ENCODE measurements around the gene CEP85L.

The CEP85L gene

DNA sequence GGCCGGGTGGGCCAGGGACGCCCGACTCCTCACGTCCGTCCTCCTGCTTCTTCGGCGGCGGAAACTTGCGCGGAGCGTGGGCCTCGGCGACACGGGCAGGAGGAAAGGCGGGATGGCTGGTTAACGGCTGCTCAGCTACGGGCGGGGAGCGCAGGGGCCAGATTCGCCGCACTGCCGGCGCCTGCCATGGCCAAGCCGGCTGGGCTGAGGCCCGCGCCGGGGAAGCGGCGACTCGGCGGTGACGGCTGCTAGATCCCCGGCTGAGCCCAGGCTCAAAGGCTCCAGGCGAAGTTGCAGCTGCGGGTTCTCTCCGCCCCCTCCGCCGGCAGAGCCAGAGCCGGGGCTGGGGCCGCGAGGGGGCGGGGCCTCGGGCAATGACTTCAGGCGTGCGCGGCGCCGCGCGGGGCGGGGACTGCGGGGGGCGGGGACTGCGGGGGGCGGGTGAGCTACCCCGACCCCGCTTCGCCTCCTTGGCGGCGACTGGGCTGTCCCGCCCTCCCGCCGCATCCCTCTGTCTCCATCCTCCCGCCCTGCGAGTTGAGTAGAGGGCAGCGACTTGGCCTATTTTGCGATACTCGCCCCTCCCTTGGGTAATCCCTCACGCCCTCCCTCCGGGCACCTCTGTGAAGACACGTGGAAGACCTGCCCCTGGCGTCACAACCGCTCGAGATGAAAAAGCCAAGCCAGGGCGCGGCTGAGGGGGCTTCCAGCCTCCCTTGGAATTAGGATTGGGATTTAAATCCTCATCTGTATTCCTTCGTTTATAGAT is at the start of gene CEP85L:
Gene CEP85L (minus strand): TSS at position 310 of the 769 bp plus-strand sequence. CDS start 322 bp downstream, outside the sequence.
- DNase-seq (ENCODE audit: low read depth in 2 of 2): peak; percentile 87

DNA sequence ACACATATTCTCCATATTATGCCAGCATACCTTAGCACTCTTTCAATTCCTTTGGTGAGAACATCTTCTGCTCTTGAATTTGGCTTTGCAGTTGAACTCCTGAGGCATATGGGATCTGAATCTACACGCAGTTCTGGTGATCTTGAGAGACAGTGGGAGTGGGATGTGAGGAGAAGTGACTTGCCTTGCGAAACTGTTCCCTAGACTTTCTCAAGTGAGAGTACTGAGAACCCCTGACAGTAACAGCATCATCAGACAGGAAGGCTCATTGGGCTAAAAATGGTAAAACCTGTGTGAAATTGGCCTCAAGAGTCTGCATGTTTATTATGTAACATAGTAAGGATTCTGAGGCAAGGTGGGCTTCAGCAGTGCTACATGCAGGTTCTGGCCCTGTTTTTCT is 49.1 kb upstream of the CEP85L start:
- DNase-seq (ENCODE audit: low read depth in 2 of 2): no peak

DNA sequence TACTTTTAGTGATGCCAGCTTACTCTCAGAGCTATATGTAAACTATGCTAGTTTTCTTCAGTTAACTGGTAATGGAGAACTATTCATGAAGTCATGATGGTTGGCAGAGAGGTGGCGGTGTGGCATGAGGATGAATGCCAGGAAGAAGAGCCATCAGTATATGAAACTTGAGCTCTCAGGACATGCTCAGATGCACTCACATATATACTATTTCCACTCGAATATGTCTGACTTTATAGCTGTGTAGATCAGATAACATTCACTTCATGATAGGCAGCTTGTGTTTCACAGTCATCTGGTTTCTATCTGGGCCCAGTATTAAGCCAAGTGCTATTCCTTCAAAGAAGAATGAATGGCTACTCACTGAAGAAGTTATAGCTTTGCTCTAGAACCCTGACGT is 46.2 kb upstream of the CEP85L start:
- DNase-seq (ENCODE audit: low read depth in 2 of 2): no peak

DNA sequence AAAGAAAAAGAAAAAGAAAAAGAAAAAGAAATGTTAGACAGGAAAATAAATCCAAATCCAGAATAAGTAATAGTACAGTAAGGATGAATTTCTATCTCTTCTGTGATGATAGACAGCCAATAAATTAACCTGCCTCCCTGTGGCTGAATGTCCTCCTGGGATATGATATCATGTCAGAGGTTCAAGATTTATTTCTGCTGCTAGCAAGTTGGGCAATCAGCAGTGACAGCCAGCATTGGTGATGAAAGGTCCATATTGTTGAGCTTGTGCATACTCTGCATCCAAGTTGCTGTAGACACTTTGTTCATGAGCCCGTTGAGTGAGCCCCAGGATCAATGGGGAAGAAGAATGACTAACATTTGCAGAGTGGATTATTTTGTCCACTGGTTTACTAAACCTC is 44.9 kb upstream of the CEP85L start:
- DNase-seq (ENCODE audit: low read depth in 2 of 2): no peak

DNA sequence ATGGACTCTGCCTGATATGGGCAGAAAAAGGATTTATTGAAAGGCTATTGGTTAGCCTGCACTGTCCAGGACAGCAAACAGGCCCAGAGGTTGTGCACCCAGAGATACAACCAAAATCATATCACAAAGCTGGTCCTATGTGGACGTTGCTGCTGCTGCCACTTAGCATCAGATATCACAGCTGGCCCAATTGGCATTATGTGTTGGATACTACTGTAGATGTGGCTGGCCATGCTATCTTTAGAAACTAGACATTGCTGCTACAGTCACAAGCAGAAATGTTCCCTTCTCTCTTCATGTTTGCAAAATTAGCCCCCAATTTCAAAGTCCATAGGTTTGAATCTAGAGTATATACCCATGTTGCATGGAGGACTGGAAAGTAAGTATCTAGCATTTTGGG is 42.2 kb upstream of the CEP85L start:
- DNase-seq (ENCODE audit: low read depth in 2 of 2): no peak

DNA sequence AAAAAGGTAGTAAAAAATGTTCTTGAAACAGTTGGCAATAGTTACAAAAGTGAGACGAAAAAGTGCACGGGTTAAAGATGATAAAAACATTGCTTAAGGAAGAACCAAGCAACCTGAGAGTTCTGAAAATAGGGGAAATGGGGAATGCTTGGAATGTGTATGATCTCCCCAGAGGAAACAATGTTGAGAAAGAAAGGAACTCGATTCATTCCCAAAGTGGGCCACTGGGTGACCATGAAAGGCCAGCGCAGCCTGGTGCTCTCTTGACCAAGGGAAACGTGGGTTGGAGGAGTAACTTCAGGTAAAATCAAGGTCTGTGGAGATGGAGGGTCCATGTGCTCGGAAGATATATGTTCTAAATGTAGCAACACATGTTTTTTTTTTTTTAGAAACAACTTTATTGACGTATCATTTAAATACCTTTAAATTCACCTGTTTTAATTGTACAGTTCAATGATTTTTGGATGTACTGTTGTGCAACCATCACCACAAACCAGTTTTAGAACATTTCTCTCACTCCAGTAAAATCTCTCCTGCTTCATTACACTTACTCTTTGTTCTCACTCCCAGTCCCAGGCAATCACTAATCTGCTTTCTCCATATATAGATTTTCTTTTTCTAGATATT is 34.5 kb upstream of the CEP85L start:
- DNase-seq (ENCODE audit: low read depth in 2 of 2): no peak

DNA sequence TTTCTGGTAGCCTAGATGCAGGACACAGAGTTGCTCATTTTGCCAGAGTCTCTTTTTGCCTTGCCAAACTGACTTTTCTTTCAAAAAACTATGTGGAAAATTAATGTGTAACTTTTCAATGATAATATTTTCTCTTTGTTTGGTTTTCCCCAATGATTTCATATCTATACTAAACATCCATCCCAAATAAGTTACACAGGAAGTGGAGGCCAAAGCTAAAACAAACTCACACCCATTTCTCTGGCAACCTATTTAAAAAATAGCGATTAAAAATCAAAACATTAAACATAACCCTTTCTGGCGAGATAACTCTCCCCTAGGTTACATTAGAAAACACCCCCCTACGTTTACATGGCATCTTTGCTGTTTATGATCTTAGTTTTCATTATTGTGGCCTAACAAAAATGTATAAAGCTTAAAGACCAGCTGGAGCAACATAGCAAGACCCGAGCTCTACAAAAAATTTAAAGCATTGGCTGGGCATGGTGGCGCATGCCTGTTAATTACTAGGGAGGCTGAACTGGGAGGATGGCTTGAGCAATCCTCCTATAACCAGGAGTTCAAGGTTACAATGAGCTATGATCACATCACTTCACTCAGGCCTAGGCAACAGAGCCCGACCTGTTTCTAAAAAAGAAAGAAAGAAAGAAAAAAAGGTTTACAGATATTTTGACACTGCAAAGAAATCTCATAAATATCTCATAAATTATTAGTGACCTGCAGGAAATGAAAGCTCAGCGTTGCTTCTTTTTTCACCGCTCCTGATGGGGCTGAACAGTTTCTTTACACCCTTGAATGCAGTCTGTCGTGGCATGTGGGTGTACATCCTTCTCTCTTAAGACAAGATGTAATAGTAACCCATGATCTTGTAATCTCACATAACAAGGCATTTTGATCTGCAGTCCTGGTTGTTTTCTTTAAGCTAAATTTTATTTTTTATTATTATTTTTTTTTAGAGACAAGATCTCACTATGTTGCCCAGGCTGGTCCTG is 32.8 kb upstream of the CEP85L start:
- DNase-seq (ENCODE audit: low read depth in 2 of 2): no peak

DNA sequence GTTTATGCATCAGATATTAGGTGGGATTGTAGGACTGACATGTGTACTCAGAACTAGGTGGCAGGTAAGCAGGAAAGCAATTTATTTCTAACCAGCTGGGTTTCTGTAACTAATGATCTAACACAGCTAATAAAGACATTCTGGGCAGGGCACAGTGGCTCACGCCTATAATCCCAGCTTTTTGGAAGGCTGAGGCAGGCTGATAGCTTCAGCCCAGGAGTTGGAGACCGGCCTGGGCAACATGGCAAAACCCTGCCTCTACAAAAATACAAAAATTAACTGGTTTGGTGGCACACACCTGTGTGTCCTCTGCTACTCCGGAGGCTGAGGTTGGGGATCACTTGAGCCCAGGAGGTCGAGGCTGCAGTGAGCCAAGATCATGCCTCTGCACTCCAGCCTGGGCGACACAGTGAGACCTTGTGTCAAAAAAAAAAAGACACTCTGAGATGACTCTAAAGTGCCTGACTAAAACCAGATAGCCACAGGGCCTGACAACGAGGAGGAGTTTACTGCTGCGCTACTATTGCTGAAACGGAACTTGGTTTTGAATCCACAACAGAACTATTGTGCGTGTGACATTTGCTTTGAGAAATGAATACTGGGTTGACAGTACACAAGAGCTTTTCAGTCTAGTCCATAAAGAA is 29.2 kb upstream of the CEP85L start:
- peak; percentile 23 to 35 for DNase-seq (ENCODE audit: low read depth in 2 of 2)

DNA sequence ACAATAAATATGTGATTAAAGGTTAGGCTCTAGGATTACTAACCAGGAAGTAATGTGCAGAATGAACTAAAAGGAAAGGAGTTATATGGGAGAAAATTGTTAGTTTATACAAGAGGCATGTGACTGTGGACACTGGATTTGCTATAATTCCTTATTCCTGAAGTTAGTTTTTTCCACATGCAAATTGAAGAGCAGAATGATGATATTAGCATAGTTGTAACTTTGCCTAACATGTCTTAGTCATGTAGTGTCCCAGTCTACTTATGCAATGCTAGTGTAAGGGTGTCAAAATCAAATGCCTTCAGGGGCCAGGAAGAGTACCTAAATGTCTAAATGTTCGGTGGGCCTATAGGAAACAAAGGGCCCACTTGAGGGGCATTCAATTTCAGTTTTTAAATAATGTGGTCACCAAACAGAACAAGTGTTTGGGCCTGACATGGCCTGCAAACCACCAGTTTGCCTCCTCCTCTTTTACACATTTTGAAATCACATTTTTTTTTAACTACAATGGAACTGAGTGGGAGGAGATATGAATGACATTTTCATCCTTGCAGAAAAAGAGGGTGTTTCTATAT is 28.0 kb upstream of the CEP85L start:
- no peak for DNase-seq (ENCODE audit: low read depth in 2 of 2)

DNA sequence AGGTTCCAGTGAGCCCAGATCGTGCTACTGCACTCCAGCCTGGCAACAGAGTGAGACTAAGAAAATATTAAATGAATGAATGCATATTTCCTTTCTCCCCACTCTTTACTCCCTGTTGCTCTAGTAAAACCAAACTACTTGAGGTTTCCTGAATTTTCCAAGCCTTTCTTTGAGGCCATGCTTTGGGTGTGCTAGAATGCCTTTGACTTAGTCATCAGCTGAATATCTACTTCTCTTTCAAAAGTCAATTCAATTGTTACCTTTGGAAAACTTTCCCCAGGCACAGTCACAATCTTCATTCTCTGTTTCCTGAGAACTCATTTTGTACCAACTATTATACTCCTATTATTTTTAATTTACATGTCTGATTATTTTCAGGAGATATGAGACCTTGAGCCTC is 27.5 kb upstream of the CEP85L start:
- DNase-seq (ENCODE audit: low read depth in 2 of 2): no peak

DNA sequence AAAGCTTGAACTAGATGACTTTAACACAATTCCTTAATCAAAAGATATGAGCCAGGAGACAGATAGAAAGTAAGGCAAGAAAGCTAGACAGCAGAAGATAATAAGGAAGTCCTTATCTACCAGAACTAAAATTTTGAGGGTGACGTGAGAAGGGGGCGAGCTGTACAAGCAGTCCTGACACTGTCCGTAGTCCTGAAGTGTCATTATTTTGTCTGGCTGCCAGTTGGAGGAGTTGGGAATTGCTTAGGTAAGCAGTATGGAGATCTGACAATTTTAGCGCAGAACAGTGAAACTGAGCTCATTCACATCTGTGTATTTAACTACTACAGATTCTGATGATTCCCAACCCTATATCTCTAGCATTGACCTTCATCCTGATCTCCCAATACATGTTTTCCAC is 25.8 kb upstream of the CEP85L start:
- DNase-seq (ENCODE audit: low read depth in 2 of 2): no peak

DNA sequence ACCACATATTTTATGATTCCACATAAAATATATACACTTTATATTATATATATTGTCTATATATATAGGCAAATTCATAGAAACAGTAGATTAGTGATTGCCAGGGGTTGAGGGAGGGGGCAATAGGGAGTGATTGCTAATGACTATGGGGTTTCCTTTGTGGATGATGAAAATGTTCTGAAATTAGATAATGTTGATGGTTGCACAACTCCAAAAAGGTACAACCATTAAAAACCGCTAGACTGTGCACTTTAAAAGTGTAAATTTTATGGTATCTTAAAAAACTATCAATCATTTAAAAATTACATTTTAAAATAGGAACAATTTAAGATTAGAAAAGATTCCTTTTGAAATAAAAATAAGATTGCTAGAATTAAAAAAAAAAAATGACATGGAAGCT is 23.8 kb upstream of the CEP85L start:
- no peak for DNase-seq (ENCODE audit: low read depth in 2 of 2)

DNA sequence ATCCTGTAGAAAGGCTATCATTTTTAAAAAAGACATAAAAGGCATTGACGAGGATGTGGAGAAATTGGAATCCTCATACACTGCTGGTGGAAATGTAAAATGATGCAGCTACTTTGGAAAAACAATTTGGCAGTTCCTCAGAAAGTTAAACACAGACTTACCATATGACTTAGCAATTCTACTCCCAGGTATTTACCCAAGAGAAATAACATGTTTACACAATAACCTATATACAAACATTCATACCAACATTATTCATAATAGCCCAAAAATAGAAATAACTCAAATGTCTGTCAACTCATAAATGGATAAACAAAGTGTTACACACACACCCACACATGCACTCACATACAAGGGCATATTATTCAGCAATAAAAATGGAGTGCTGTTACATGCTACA is 23.4 kb upstream of the CEP85L start:
- DNase-seq (ENCODE audit: low read depth in 2 of 2): no peak

DNA sequence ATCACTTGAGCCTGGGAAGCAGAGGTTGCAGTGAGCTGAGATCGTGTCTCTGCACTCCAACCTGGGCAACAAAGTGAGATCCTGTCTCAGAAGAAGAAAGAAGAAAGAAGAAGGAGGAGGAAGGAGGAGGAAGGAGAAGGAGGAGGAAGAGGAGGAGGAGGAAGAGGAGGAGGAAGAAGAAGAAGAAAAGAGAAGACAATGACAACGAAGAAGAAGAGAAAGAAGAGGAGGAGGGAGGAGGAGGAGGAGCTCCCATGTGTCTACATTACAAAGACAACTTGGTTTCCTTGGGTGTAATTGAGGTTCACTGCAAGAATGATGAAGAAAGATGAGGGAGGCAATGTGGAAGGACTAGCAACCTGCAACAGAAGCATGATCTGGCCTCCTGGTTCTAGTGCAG is 21.3 kb upstream of the CEP85L start:
- DNase-seq (ENCODE audit: low read depth in 2 of 2): no peak

DNA sequence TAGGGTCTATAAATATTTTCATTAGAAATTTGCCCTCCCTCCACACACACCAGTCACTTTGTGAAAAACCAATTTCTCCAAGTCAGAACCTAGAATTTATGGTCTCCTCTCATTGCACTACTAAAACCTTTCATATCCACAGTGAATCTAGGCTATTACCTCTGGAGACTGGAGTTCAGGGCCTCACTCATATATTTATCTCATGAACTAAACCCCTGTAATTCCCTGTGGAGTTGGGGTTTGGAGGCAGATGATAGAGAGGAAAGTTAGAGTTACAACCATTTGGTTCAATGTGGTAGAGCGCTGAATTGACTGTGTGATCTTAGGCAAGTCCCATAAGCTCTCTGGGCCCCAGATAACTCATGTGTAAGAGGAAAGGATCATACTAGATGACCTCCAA is 18.2 kb upstream of the CEP85L start:
- DNase-seq (ENCODE audit: low read depth in 2 of 2): no peak

DNA sequence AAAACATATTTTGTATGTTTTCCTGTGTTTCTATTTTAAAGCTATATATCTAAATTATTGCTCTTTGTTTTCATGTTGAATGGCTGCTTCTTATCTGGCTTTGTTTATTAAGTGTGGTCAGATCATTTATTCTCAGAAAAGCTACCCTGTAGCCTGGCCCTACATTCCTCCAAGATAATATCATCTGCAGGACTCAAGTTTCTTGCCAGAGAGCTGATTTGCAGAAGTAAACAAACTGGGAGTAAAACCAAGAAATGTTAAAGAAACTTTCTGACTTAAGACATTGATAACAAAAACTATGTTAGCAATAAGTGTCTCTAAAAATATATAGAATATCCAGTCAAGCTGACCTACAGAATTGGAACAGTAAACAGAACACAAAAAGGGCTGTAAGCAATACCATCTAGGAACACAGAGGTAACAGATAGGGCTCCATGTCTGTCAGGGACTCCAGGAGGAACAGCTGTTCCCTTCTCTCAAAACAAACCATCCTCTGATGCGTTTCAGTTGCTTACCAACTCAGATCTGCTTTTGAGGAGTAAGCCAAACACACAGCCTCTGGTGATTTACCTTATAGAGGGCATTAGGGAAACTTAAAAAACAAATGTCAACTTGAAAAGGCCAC is 17.5 kb upstream of the CEP85L start:
- no peak for DNase-seq (ENCODE audit: low read depth in 2 of 2)

DNA sequence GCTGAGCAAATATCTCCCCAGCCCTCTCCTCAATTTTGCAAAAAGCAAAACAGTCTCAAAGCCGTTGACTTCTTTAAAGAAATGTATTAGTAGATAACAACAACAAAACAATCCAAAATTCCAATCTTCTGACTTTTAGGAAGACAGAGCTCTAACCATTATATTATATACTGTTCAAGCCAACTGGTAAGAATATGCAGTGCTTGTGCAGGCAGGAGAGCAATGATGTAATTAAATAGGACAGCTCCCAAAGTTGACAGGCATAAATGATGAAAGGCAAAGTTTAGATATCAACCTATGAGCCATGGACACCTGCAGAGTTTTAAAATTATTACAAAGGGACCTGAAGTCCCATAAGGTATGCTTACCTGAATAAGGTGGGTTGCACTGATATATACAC is 16.6 kb upstream of the CEP85L start:
- no peak for DNase-seq (ENCODE audit: low read depth in 2 of 2)

DNA sequence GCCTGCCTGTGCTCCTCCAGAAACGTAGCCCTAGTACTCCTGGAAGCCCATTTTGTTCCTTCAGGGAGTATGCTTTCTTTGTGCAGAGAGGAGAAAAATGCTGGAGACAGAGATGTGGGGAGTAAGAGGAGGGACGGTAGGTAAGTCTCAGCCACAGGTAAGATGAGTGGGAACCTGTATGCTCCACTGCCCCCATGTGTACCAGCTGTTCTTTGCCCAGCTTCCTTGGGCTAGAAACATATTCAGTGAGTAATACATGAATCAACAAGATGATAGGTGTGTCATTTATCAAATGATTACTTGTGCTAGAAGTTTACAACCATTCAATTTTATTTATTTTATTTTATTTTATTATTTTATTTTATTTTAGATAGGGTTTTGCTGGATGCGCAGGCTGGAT is 13.6 kb upstream of the CEP85L start:
- DNase-seq (ENCODE audit: low read depth in 2 of 2): no peak

DNA sequence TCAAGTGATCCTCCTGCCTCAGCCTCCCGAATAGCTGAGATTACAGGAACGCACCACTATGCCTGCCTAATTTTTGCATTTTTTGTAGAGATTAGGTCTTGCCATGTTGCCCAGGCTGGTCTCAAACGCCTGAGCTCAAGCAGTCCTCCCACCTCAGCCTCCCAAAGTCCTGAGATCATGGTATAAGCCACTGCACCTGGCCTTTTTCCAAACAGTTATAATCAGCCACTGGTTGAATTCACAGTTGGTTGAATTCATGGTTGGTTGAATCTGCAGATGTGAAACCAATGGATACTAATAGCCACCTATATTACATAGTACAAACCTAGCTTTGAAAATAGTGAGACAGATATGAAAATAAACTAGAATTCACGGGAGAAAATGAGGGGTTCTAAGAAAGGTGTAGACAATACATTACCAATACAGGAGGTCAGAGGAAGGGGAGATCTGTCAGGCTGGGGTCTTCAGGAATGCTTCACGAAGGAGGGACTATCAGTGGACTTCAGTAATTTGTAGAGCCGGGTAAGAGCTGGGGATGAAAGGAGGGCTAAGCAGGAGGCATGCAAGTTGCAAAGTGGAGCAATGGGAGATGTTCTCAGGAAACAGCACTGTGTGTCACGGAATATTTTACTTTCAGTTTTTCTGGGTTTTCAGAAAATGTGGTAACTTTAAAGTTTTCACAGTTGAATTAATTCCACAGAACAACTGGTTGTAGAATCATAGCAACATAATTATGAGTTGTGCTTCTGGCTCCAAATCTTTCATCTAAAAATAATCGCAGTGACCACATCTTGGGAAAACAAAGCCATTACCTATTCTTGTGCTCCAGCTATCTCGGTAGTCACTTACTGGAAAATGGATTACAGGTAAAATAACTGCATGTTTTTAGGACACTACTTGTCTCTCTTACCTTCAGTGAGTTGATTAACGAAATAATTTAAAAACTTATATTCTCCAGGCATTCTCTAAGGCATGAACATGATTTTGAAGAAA is 12.9 kb upstream of the CEP85L start:
- no peak for DNase-seq (ENCODE audit: low read depth in 2 of 2)

DNA sequence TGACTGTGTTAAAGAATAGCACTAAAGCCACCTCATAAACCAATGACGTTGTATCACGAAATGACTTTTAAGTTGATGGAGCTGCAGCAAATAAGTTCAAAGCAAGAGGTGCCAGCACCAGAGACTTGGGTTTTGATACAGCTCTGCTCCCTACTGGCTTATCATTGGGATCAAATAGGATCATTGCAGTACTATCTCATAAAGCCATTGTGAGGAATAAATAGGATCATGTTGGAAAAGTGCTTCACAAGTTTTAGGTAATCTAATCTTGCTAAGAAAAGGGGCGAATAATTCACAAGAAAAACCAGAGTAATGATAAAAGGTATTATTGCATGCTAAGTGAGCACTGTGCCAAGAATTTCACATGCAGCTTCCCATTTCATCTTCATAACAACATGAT is 10.4 kb upstream of the CEP85L start:
- DNase-seq (ENCODE audit: low read depth in 2 of 2): no peak

Measured in stimulated activated CD8-positive, alpha-beta memory T cell treated with anti-CD3 and anti-CD28 coated beads, Interleukin-15, amount 100 ng/mL, for 48 hours (primary cell).